Measurements from ENCODE around the gene EIF4E1B. TPM values are rescaled to one million over a fixed set of nuclear protein-coding genes. Genes with fewer than 3 reads are reported as not detected.

Gene EIF4E1B, protein sequence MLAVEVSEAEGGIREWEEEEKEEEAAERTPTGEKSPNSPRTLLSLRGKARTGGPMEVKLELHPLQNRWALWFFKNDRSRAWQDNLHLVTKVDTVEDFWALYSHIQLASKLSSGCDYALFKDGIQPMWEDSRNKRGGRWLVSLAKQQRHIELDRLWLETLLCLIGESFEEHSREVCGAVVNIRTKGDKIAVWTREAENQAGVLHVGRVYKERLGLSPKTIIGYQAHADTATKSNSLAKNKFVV
- total RNA-seq (not detected), polyA plus RNA-seq (not detected)

DNA sequence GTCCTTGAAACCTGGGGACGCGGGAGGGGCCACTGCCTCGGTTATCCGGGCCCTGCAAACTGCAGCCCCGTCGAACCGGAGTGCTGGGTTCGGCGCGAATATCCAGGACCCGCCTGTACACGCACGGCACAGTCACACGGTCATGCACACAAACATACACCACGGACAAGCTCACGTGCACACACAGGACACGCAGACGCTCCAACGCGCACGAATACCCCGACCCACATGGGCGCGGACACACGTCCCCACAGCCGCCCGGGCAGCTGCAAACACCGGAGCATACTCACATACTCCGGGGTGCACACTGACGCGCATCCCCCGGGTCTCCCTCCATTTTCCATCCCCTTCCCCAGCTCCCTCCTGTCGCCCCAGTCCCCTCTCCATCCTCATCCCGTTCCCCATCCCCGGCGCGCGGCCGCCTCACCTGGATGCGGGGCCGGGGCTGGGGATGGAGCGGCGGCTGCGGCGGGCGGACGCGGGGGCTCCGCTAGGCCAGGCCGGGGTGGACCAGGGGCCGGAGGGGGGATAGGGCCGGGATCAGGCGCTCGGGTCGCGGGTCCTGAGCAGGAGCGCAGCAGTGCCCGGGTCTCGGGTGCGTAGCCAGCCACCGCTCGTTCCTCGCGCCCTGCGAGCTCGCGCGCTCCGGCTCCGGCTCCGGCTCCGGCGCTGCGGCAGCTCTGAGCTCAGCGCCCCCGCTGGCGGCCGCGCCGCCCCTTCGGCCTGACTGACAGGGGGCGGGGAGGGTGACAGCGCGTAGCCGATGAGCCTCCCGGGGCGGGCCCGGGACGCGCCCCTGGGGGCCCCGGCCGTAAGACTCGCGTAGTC lies at the start of gene EIF4E1B, which contains the start of gene SNCB:
Gene EIF4E1B, plus strand, starts transcription at position 823 of the 828 bp plus-strand sequence. CDS start 12,113 bp downstream, outside the sequence.
Gene SNCB, minus strand, starts transcription at position 682 of the 828 bp plus-strand sequence. CDS start 880 bp downstream, outside the sequence.
- Histone ChIP-seq H3K27me3 (ENCODE audit: control insufficient read depth in 4 of 4, insufficient read depth in 4 of 4, low read length in 3 of 4) (peaks cover 4 to 21% (median 6%) of the 10 kb centered on the region in 4 donors), H3K4me1 (ENCODE audit: control insufficient read depth in 4 of 4, insufficient read depth in 4 of 4, low read length in 3 of 4) (peaks cover 0 to 5% (median 5%) of the 10 kb centered on the region in 4 donors), H3K9me3 (ENCODE audit: control insufficient read depth in 4 of 4, low read length in 3 of 4) (no peaks in the 10 kb centered on the region), H3K36me3 (ENCODE audit: control insufficient read depth in 4 of 4, insufficient read depth in 3 of 4, low read depth in 1 of 4, low read length in 3 of 4) (no peaks in the 10 kb centered on the region), H3K9ac (ENCODE audit: low read depth in 1 of 2, low read length in 2 of 2) (no peak within 1 kb of the TSS), H3K4me3 (ENCODE audit: low read depth in 1 of 3, low read length in 3 of 3) (peak within 1 kb of the TSS in 1 of 3 donors; percentile 27), H3K27ac (ENCODE audit: low read depth in 1 of 2, low read length in 2 of 2) (no peak within 1 kb of the TSS)
- DNase-seq (ENCODE audit: low spot score) = no peak
- WGBS = 2% methylated on average over 94 of the region's 94 CpGs
- TF ChIP-seq HNF4G (IDR thresholded peaks at IDR 0.05) = no peak
- TF ChIP-seq, protein P1, sequence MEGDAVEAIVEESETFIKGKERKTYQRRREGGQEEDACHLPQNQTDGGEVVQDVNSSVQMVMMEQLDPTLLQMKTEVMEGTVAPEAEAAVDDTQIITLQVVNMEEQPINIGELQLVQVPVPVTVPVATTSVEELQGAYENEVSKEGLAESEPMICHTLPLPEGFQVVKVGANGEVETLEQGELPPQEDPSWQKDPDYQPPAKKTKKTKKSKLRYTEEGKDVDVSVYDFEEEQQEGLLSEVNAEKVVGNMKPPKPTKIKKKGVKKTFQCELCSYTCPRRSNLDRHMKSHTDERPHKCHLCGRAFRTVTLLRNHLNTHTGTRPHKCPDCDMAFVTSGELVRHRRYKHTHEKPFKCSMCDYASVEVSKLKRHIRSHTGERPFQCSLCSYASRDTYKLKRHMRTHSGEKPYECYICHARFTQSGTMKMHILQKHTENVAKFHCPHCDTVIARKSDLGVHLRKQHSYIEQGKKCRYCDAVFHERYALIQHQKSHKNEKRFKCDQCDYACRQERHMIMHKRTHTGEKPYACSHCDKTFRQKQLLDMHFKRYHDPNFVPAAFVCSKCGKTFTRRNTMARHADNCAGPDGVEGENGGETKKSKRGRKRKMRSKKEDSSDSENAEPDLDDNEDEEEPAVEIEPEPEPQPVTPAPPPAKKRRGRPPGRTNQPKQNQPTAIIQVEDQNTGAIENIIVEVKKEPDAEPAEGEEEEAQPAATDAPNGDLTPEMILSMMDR (IDR thresholded peaks at IDR 0.05; ENCODE audit: low read depth, low read length, missing input control) = no peak
- no peak for TF ChIP-seq FOXA1 (IDR thresholded peaks at IDR 0.05)
- TF ChIP-seq GABPA (IDR thresholded peaks at IDR 0.05 in 1 of 2, conservative IDR thresholded peaks at IDR 0.05 in 1 of 2) = no peak
- TF ChIP-seq FOXA2 (IDR thresholded peaks at IDR 0.05) = no peak
- TF ChIP-seq JUND (IDR thresholded peaks at IDR 0.05) = no peak
- TF ChIP-seq, protein P2, sequence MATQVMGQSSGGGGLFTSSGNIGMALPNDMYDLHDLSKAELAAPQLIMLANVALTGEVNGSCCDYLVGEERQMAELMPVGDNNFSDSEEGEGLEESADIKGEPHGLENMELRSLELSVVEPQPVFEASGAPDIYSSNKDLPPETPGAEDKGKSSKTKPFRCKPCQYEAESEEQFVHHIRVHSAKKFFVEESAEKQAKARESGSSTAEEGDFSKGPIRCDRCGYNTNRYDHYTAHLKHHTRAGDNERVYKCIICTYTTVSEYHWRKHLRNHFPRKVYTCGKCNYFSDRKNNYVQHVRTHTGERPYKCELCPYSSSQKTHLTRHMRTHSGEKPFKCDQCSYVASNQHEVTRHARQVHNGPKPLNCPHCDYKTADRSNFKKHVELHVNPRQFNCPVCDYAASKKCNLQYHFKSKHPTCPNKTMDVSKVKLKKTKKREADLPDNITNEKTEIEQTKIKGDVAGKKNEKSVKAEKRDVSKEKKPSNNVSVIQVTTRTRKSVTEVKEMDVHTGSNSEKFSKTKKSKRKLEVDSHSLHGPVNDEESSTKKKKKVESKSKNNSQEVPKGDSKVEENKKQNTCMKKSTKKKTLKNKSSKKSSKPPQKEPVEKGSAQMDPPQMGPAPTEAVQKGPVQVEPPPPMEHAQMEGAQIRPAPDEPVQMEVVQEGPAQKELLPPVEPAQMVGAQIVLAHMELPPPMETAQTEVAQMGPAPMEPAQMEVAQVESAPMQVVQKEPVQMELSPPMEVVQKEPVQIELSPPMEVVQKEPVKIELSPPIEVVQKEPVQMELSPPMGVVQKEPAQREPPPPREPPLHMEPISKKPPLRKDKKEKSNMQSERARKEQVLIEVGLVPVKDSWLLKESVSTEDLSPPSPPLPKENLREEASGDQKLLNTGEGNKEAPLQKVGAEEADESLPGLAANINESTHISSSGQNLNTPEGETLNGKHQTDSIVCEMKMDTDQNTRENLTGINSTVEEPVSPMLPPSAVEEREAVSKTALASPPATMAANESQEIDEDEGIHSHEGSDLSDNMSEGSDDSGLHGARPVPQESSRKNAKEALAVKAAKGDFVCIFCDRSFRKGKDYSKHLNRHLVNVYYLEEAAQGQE (IDR thresholded peaks at IDR 0.05) = no peak
- TF ChIP-seq YY1 (IDR thresholded peaks at IDR 0.05) = no peak
- TF ChIP-seq SP1 (IDR thresholded peaks at IDR 0.05) = no peak
- TF ChIP-seq, protein P3, sequence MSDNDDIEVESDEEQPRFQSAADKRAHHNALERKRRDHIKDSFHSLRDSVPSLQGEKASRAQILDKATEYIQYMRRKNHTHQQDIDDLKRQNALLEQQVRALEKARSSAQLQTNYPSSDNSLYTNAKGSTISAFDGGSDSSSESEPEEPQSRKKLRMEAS (IDR thresholded peaks at IDR 0.05) = no peak
- no peak for TF ChIP-seq EGR1 (IDR thresholded peaks at IDR 0.05; ENCODE audit: low read depth in 2 of 2)

DNA sequence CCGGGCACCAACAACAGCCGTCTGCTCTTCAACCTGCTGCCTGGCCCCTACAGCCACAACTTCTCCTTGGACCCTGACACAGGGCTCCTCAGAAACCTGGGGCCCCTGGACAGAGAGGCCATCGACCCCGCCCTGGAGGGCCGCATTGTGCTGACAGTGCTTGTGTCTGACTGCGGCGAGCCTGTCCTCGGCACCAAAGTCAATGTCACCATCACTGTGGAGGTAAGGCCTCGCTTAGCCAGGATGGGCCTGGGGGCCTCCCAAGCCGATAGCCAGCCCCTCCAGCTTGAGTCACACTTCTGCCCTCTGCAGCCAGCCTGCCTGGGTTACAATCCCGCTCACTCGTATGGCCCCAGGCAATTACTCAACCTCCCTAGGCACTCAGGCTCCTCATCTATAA lies 49.1 kb upstream of the EIF4E1B start:
- Histone ChIP-seq H3K27ac (ENCODE audit: low read depth in 1 of 2, low read length in 2 of 2) (no peak overlapping the region), H3K4me3 (ENCODE audit: low read depth in 1 of 3, low read length in 3 of 3) (no peak overlapping the region), H3K4me1 (ENCODE audit: control insufficient read depth in 4 of 4, insufficient read depth in 4 of 4, low read length in 3 of 4) (no peaks in the 10 kb centered on the region), H3K36me3 (ENCODE audit: control insufficient read depth in 4 of 4, insufficient read depth in 3 of 4, low read depth in 1 of 4, low read length in 3 of 4) (peaks cover 4 to 23% (median 6%) of the 10 kb centered on the region in 4 donors), H3K9me3 (ENCODE audit: control insufficient read depth in 4 of 4, low read length in 3 of 4) (peaks cover 3 to 7% (median 6%) of the 10 kb centered on the region in 4 donors), H3K27me3 (ENCODE audit: control insufficient read depth in 4 of 4, insufficient read depth in 4 of 4, low read length in 3 of 4) (no peaks in the 10 kb centered on the region), H3K9ac (ENCODE audit: low read depth in 1 of 2, low read length in 2 of 2) (no peak overlapping the region)
- no peak for DNase-seq (ENCODE audit: low spot score)
- WGBS = 96% methylated on average over 12 of the region's 12 CpGs
- TF ChIP-seq RXRA (IDR thresholded peaks at IDR 0.05) = no peak
- TF ChIP-seq HNF4A (conservative IDR thresholded peaks at IDR 0.05) = no peak
- no peak for TF ChIP-seq YY1 (IDR thresholded peaks at IDR 0.05)
- TF ChIP-seq FOXA2 (IDR thresholded peaks at IDR 0.05) = no peak
- TF ChIP-seq, protein P2 (IDR thresholded peaks at IDR 0.05) = no peak
- no peak for TF ChIP-seq RAD21 (IDR thresholded peaks at IDR 0.05)

Data from liver (tissue), 9 donors.